Activated naive CD8-positive, alpha-beta T cell treated with anti-CD3 and anti-CD28 coated beads, Interleukin-2, amount 10 ng/mL, durations not matched to agents 7 days and 5 days (primary cell): ENCODE data around the gene NRXN3. TPM values are rescaled to one million over a fixed set of nuclear protein-coding genes. Genes with fewer than 3 reads are reported as not detected.

ENCODE experiments used
- ATAC-seq: fragments of 150-1000 bp; cut with Tn5 transposase; one replicate; pipeline ENCODE4 v1.10.0; 2021; ENCODE audit warnings: low read depth, moderate library complexity
- POLR2A ChIA-PET: fragments of 350-600 bp; sonication (Branson Sonifier 250); formaldehyde crosslinking; loops from one replicate; lab custom pipeline; 2021; ENCODE audit warnings: antibody characterized with exemption; lab: Charles Lee
- DNase-seq: peaks from one replicate; pipeline ENCODE4 v3.0.0; 2021
- H3K27ac Mint-ChIP-seq: one replicate; pipeline ENCODE4 v1.8.0; 2022; ENCODE audit warnings: mild to moderate bottlenecking, mixed read lengths
- H3K27me3 Mint-ChIP-seq: one replicate; pipeline ENCODE4 v1.8.0; 2022; ENCODE audit warnings: mild to moderate bottlenecking, moderate library complexity, mixed read lengths
- H3K36me3 Mint-ChIP-seq: one replicate; pipeline ENCODE4 v1.8.0; 2021; ENCODE audit warnings: mild to moderate bottlenecking, mixed read lengths
- H3K4me1 Mint-ChIP-seq: one replicate; pipeline ENCODE4 v1.8.0; 2021; ENCODE audit warnings: mixed read lengths
- H3K4me3 Mint-ChIP-seq: one replicate; pipeline ENCODE4 v1.8.0; 2022; ENCODE audit warnings: mild to moderate bottlenecking, moderate library complexity, mixed read lengths
- H3K9me3 Mint-ChIP-seq: one replicate; pipeline ENCODE4 v1.8.0; 2021; ENCODE audit warnings: mixed read lengths
- total RNA-seq, 2 experiments: library from RNA; stranded (reverse); gene quantifications; one replicate each; pipeline ENCODE4 v1.2.3, GENCODE V29; 2021

The NRXN3 gene
- total RNA-seq, 2 experiments from 2014 or later: not detected

DNA sequence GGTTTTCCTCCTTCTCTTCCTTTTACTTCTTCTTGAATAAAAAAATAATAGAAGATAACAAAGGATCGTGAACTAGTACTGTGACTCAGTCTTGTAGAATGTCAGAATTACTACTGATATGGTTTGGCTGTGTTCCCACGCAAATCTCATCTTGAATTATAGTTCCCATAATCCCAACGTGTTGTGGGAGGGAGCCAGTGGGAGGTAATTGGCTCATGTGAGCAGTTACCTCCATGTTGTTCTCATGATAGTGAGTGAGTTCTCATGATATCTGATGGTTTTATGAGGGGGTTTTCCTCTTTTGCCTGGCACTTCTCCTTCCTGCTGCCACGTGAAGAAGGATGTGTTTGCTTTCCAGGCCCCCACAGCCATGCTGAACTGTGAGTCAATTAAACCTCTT lies 1491.6 kb downstream of the NRXN3 start:
- Mint-ChIP-seq H3K27ac (no peak overlapping the region), H3K4me3 (no peak overlapping the region), H3K4me1 (no peaks in the 10 kb centered on the region), H3K36me3 (no peaks in the 10 kb centered on the region), H3K9me3 (peaks cover 3% of the 10 kb centered on the region), H3K27me3 (no peaks in the 10 kb centered on the region)
- ATAC-seq (no peak), DNase-seq (no peak)
- POLR2A ChIA-PET: no interaction called here

GRCh38 chr14:79663453-79663852 lies 1493.3 kb downstream of the NRXN3 start:
- DNase-seq (no peak), ATAC-seq (no peak)
- Mint-ChIP-seq H3K9me3 (peaks cover 3% of the 10 kb centered on the region), H3K27ac (no peak overlapping the region), H3K4me3 (no peak overlapping the region), H3K4me1 (no peaks in the 10 kb centered on the region), H3K36me3 (no peaks in the 10 kb centered on the region), H3K27me3 (no peaks in the 10 kb centered on the region)
- POLR2A ChIA-PET: no interaction called here

DNA sequence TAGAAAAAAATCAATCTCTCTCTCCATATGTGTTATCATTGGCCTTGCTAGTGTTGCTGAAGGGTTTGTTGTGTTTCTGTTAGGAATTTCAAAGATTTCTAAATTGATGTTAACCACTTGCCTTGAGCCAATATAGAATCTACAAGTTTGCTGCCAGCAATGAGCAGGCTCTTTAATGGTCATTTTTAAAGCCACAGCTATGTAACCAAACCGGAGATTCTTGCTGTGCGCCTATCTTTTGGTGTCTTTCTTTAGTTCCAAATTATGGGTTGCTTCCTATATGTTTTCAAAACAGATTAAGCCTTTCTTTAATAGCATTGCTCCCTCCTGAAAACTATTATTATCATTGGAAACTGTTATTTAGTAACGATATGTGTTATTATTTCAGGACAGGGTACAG lies 1495.4 kb downstream of the NRXN3 start:
- POLR2A ChIA-PET: no interaction called here
- H3K36me3 Mint-ChIP-seq: no peaks in the 10 kb centered on the region

GRCh38 chr14:79668951-79669350 lies 1498.8 kb downstream of the NRXN3 start:
- POLR2A ChIA-PET: no interaction called here
- Mint-ChIP-seq H3K9me3 (peaks cover 1% of the 10 kb centered on the region), H3K27ac (no peak overlapping the region), H3K27me3 (no peaks in the 10 kb centered on the region), H3K4me1 (no peaks in the 10 kb centered on the region), H3K4me3 (no peak overlapping the region), H3K36me3 (no peaks in the 10 kb centered on the region)
- no peak for DNase-seq
- ATAC-seq: no peak

More for the DNA sequence above, 1495.4 kb downstream of the NRXN3 start:
- ATAC-seq (no peak), DNase-seq (no peak)
- Mint-ChIP-seq H3K4me3 (no peak overlapping the region), H3K4me1 (no peaks in the 10 kb centered on the region), H3K27me3 (no peaks in the 10 kb centered on the region), H3K27ac (no peak overlapping the region), H3K9me3 (peaks cover 3% of the 10 kb centered on the region)

DNA sequence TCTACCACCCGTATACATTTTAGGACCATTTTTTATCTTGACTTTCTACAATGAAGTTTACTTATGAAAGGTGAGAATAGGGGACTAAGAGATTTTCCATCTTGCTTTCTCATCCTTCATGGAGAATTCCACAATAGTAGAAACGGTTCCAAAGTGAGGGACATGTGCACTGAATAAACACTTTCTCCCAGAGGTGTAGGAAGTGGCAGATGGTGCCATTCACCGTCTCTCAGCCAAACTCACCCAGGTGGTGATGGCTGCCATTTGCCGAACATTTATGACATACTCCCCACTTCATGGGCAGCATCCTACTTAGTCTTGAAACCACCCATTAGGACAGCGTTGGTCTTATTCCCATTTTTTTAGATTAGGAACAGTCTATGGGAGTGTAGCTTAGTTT lies 1500.6 kb downstream of the NRXN3 start:
- POLR2A ChIA-PET: no interaction called here
- H3K9me3 Mint-ChIP-seq: no peaks in the 10 kb centered on the region
- ATAC-seq: no peak

GRCh38 chr14:79680087-79680486 lies 1509.9 kb downstream of the NRXN3 start:
- no peaks in the 10 kb centered on the region for H3K27me3 Mint-ChIP-seq
- no peak for DNase-seq
- POLR2A ChIA-PET: no interaction called here
- no peak for ATAC-seq
- no peaks in the 10 kb centered on the region for H3K4me1 Mint-ChIP-seq
- no peak overlapping the region for H3K27ac Mint-ChIP-seq
- H3K9me3 Mint-ChIP-seq: no peaks in the 10 kb centered on the region
- H3K36me3 Mint-ChIP-seq: no peaks in the 10 kb centered on the region
- H3K4me3 Mint-ChIP-seq: no peak overlapping the region

More for the DNA sequence above, 1500.6 kb downstream of the NRXN3 start:
- DNase-seq: no peak
- Mint-ChIP-seq H3K4me1 (no peaks in the 10 kb centered on the region), H3K4me3 (no peak overlapping the region), H3K27me3 (no peaks in the 10 kb centered on the region), H3K27ac (no peak overlapping the region), H3K36me3 (no peaks in the 10 kb centered on the region)

DNA sequence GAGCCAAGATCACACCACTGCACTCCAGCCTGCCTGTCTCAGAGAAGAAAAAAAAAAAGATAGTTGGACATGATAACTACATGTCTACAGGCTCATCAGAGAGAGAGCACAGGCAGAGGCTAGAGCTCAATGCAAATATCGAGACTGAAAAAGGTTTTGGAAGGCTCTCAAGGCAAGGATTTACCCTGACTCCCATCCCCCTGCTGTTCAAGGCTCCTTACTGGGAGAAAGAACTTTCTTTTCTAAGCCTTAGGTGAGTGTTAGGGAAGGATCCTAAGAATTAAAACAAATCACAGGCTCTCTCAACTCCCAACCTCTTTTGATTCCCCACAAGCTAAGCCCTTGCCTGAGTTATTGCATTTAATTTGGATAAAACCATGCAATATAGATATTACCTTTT lies 1516.0 kb downstream of the NRXN3 start:
- DNase-seq: no peak
- no peak for ATAC-seq
- Mint-ChIP-seq H3K4me3 (no peak overlapping the region), H3K27ac (no peak overlapping the region), H3K27me3 (no peaks in the 10 kb centered on the region), H3K36me3 (no peaks in the 10 kb centered on the region), H3K9me3 (peaks cover 1% of the 10 kb centered on the region), H3K4me1 (no peaks in the 10 kb centered on the region)
- POLR2A ChIA-PET: no interaction called here

GRCh38 chr14:79690960-79691359 lies 1520.8 kb downstream of the NRXN3 start:
- Mint-ChIP-seq H3K27ac (no peak overlapping the region), H3K4me3 (no peak overlapping the region), H3K27me3 (no peaks in the 10 kb centered on the region), H3K36me3 (no peaks in the 10 kb centered on the region), H3K4me1 (no peaks in the 10 kb centered on the region), H3K9me3 (peaks cover 1% of the 10 kb centered on the region)
- POLR2A ChIA-PET: no interaction called here
- no peak for ATAC-seq
- no peak for DNase-seq

DNA sequence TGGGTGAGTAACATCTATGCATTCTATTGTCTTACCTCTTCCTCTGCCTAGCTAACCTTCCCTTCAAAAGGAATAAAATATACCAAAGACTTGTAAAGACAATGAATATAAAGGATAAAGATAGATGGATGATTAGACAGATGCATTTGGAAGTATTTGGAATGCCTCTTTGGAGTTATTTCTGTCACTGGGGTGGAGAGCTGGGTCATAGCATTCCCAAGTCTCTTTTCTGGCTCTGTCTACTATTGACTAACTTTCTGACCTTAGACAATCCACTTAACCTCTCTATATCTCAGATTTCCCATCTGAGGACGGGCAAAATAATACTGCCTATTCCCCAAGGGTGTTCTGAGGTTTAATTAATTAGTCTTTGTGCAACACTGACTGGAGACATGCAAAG lies 1523.8 kb downstream of the NRXN3 start:
- no peaks in the 10 kb centered on the region for H3K36me3 Mint-ChIP-seq
- no peak overlapping the region for H3K4me3 Mint-ChIP-seq
- H3K9me3 Mint-ChIP-seq: peaks cover 1% of the 10 kb centered on the region
- no peaks in the 10 kb centered on the region for H3K27me3 Mint-ChIP-seq
- DNase-seq: no peak
- no peak overlapping the region for H3K27ac Mint-ChIP-seq
- no peak for ATAC-seq
- POLR2A ChIA-PET: no interaction called here
- no peaks in the 10 kb centered on the region for H3K4me1 Mint-ChIP-seq

GRCh38 chr14:79695307-79695706 lies 1525.1 kb downstream of the NRXN3 start:
- Mint-ChIP-seq H3K9me3 (peaks cover 1% of the 10 kb centered on the region), H3K27ac (no peak overlapping the region), H3K4me1 (no peaks in the 10 kb centered on the region), H3K36me3 (no peaks in the 10 kb centered on the region), H3K27me3 (no peaks in the 10 kb centered on the region), H3K4me3 (no peak overlapping the region)
- DNase-seq (no peak), ATAC-seq (no peak)
- POLR2A ChIA-PET: no interaction called here

- Mint-ChIP-seq H3K36me3 (no peaks in the 10 kb centered on the region), H3K27me3 (no peaks in the 10 kb centered on the region), H3K27ac (no peak overlapping the region), H3K4me1 (no peaks in the 10 kb centered on the region), H3K4me3 (no peak overlapping the region), H3K9me3 (no peaks in the 10 kb centered on the region)
- no peak for ATAC-seq
- POLR2A ChIA-PET: no interaction called here
- no peak for DNase-seq
Observed at GRCh38 chr14:79698298-79698711, 1528.1 kb downstream of the NRXN3 start.

GRCh38 chr14:79699206-79699605 lies 1529.0 kb downstream of the NRXN3 start:
- ATAC-seq (no peak), DNase-seq (no peak)
- POLR2A ChIA-PET: no interaction called here
- Mint-ChIP-seq H3K27me3 (no peaks in the 10 kb centered on the region), H3K36me3 (no peaks in the 10 kb centered on the region), H3K4me1 (no peaks in the 10 kb centered on the region), H3K4me3 (no peak overlapping the region), H3K27ac (no peak overlapping the region), H3K9me3 (no peaks in the 10 kb centered on the region)

DNA sequence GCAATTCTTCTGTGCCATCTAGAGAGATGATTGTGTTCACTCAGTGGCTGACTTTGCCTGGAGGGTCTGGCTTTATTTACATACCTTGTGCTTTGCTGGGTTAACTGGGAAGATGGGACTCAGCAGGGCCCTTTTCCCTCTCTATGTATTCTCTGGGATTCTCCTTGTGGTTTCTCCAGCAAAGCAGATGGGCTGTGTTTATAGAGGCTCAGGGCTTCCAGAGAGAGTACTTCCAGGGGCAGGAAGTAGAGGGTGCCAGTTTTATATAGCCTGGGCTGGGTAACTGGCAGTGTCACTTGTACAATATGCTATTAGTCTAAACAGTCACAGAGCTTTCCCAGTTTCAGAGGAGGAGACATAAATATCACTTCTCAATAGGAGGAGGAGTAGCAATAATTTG lies 1531.2 kb downstream of the NRXN3 start:
- POLR2A ChIA-PET: no interaction called here
- H3K36me3 Mint-ChIP-seq: no peaks in the 10 kb centered on the region
- no peaks in the 10 kb centered on the region for H3K27me3 Mint-ChIP-seq
- DNase-seq (no peak), ATAC-seq (no peak)
- no peaks in the 10 kb centered on the region for H3K9me3 Mint-ChIP-seq
- no peaks in the 10 kb centered on the region for H3K4me1 Mint-ChIP-seq
- no peak overlapping the region for H3K4me3 Mint-ChIP-seq
- no peak overlapping the region for H3K27ac Mint-ChIP-seq

- DNase-seq: no peak
- Mint-ChIP-seq H3K4me1 (no peaks in the 10 kb centered on the region), H3K9me3 (no peaks in the 10 kb centered on the region), H3K27me3 (no peaks in the 10 kb centered on the region), H3K36me3 (no peaks in the 10 kb centered on the region), H3K4me3 (no peak overlapping the region), H3K27ac (no peak overlapping the region)
- POLR2A ChIA-PET: no interaction called here
- no peak for ATAC-seq
Observed at GRCh38 chr14:79702197-79702596, 1532.0 kb downstream of the NRXN3 start.

DNA sequence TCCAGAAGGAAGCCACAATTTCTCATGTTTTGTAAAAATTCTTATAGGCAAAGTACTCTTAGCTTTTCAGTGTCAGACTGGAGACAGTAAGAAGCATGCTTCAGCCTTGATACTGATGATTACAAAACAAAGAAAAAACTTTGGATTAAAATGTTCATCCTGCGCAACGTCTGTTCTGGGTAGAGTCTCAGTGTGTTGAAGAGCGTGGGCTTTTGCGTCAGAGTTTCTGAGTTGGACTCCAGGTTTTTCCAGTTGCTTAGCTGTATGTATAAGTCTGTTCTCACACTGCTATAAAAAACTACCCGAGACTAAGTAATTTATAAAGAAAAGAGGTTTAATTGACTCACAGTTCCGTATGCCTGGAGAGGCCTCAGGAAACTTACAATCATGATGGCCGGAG lies 1533.0 kb downstream of the NRXN3 start:
- H3K36me3 Mint-ChIP-seq: no peaks in the 10 kb centered on the region
- H3K27ac Mint-ChIP-seq: no peak overlapping the region
- POLR2A ChIA-PET: no interaction called here
- no peak for ATAC-seq
- DNase-seq: no peak
- H3K4me3 Mint-ChIP-seq: no peak overlapping the region
- no peaks in the 10 kb centered on the region for H3K4me1 Mint-ChIP-seq
- no peaks in the 10 kb centered on the region for H3K9me3 Mint-ChIP-seq
- no peaks in the 10 kb centered on the region for H3K27me3 Mint-ChIP-seq
